ENCODE results near the gene TNFRSF11A. TPM values are rescaled to one million over a fixed set of nuclear protein-coding genes. Genes with fewer than 3 reads are reported as not detected.

Gene TNFRSF11A
- polyA plus RNA-seq, 4 donors: 15.0 to 25.4 (median 20.0) TPM

DNA sequence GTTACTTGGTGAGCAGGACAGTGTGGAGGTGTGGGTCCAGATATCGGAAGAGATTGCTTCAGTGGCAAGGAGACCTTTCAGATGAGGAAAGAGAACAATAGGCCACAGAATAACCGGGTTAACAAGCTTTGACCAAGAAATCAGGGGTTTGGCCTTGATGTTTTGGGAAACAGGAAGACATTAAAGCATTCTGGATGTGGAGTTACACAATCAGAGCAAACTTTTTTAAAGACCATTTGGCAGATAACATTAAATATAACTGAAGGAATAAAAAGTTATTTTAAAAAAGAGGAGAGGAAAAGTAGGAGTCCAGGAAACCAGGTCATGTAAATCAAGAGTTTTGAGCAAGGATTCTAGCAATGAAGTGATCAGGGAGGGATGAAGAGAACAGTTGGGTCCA, 35.7 kb downstream of the TNFRSF11A start:
- no peak overlapping the region for H3K4me3 ChIP-seq (ENCODE audit: low read depth in 1 of 3, low read length in 3 of 3)
- no peaks in the 10 kb centered on the region for H3K27me3 ChIP-seq (ENCODE audit: control insufficient read depth in 3 of 3, insufficient read depth in 3 of 3, low read length in 3 of 3)
- 65 to 76% (median 69%) methylated on average over 2 of the region's 2 CpGs for WGBS, 3 donors
- H3K9me3 ChIP-seq (ENCODE audit: control insufficient read depth in 2 of 2, insufficient read depth in 1 of 2, low read depth in 1 of 2, low read length in 1 of 2): no peaks in the 10 kb centered on the region
- DNase-seq (no peak), FAIRE-seq (no peak)
- peaks cover 0 to 9% (median 2%) of the 10 kb centered on the region in 3 donors for H3K4me1 ChIP-seq (ENCODE audit: control insufficient read depth in 3 of 3, insufficient read depth in 2 of 3, low read depth in 1 of 3, low read length in 2 of 3)
- peak overlapping the region in 2 of 3 donors; percentile 3 to 36 for H3K27ac ChIP-seq (ENCODE audit: low read depth in 1 of 3, low read length in 2 of 3)
- peaks cover 3 to 37% (median 8%) of the 10 kb centered on the region in 3 donors for H3K36me3 ChIP-seq (ENCODE audit: control insufficient read depth in 3 of 3, insufficient read depth in 2 of 3, low read depth in 1 of 3, low read length in 3 of 3)

DNA sequence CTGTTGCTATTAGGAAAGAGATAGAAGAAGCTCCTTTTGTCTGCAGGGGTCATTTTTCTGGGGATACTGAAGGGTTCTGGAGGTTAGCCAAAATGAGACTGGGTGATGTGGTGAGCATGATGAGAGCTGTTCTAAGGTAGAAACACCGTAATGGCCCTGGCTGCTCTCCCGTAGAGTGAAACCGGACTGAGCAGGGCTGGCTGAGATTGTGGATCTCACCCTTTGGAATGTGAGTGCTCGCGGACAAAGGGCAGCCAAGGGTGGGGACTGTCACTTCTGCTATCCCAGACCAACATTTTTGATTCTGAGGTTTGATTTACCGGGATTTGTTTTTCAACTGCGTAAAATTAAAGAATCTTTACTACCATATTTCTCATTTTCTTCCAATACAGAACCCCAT, 36.2 kb downstream of the TNFRSF11A start:
- H3K27ac ChIP-seq (ENCODE audit: low read depth in 1 of 3, low read length in 2 of 3): peak overlapping the region in 2 of 3 donors; percentile 3 to 36
- H3K36me3 ChIP-seq (ENCODE audit: control insufficient read depth in 3 of 3, insufficient read depth in 2 of 3, low read depth in 1 of 3, low read length in 3 of 3): peaks cover 3 to 37% (median 10%) of the 10 kb centered on the region in 3 donors
- no peak for FAIRE-seq
- no peak overlapping the region for H3K4me3 ChIP-seq (ENCODE audit: low read depth in 1 of 3, low read length in 3 of 3)
- H3K27me3 ChIP-seq (ENCODE audit: control insufficient read depth in 3 of 3, insufficient read depth in 3 of 3, low read length in 3 of 3): no peaks in the 10 kb centered on the region
- DNase-seq: peak; percentile 24 to 85
- H3K4me1 ChIP-seq (ENCODE audit: control insufficient read depth in 3 of 3, insufficient read depth in 2 of 3, low read depth in 1 of 3, low read length in 2 of 3): peaks cover 0 to 9% (median 2%) of the 10 kb centered on the region in 3 donors
- WGBS, 3 donors: 24 to 75% (median 53%) methylated on average over 7 of the region's 7 CpGs
- H3K9me3 ChIP-seq (ENCODE audit: control insufficient read depth in 2 of 2, insufficient read depth in 1 of 2, low read depth in 1 of 2, low read length in 1 of 2): no peaks in the 10 kb centered on the region

DNA sequence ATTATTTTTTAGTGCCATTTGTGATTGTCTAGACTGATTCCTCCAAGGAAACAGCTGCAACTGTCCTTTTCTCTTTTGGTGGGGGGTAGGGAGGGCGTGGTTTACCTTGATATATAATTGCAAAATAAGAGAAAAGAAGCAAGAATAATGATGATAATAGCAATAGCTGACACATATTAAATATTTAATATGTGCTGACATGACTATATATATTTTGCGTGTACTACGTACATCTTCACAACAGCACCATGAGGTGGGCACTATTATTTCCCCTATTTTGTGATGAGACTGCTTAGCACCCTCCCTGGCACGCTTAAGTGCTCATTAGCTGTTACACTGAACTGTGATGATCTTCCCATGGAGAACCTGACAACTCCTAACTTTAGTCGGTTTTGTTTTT, 39.4 kb downstream of the TNFRSF11A start:
- FAIRE-seq (no peak), DNase-seq (no peak)
- Histone ChIP-seq H3K36me3 (ENCODE audit: control insufficient read depth in 3 of 3, insufficient read depth in 2 of 3, low read depth in 1 of 3, low read length in 3 of 3) (peaks cover 3 to 43% (median 24%) of the 10 kb centered on the region in 3 donors), H3K4me1 (ENCODE audit: control insufficient read depth in 3 of 3, insufficient read depth in 2 of 3, low read depth in 1 of 3, low read length in 2 of 3) (peaks cover 0 to 9% (median 2%) of the 10 kb centered on the region in 3 donors), H3K27ac (ENCODE audit: low read depth in 1 of 3, low read length in 2 of 3) (no peak overlapping the region), H3K27me3 (ENCODE audit: control insufficient read depth in 3 of 3, insufficient read depth in 3 of 3, low read length in 3 of 3) (no peaks in the 10 kb centered on the region), H3K9me3 (ENCODE audit: control insufficient read depth in 2 of 2, insufficient read depth in 1 of 2, low read depth in 1 of 2, low read length in 1 of 2) (no peaks in the 10 kb centered on the region), H3K4me3 (ENCODE audit: low read depth in 1 of 3, low read length in 3 of 3) (no peak overlapping the region)
- WGBS, 3 donors: 82 to 96% (median 96%) methylated on average over 5 of the region's 5 CpGs

DNA sequence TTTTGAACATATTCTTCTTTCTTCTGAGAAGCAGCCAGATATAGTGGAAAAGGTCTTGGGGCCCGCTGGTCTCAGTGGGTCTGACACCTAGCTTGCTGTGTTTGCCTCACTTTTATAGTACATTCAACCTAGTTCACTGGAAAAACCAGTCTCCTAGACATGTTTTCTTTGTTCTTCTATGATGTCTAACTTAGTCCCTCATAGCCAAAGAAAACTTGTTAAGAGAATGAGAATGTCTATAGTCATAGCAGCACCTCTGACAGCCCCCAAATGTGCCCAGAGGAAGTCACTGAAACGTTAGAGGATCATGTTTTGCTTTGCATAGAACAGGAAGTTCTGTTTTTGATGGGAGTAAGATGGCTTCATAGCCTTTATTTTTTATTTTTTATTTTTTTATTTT, 40.3 kb downstream of the TNFRSF11A start:
- Histone ChIP-seq H3K4me1 (ENCODE audit: control insufficient read depth in 3 of 3, insufficient read depth in 2 of 3, low read depth in 1 of 3, low read length in 2 of 3) (peaks cover 0 to 9% (median 2%) of the 10 kb centered on the region in 3 donors), H3K27ac (ENCODE audit: low read depth in 1 of 3, low read length in 2 of 3) (no peak overlapping the region), H3K4me3 (ENCODE audit: low read depth in 1 of 3, low read length in 3 of 3) (no peak overlapping the region), H3K9me3 (ENCODE audit: control insufficient read depth in 2 of 2, insufficient read depth in 1 of 2, low read depth in 1 of 2, low read length in 1 of 2) (no peaks in the 10 kb centered on the region), H3K27me3 (ENCODE audit: control insufficient read depth in 3 of 3, insufficient read depth in 3 of 3, low read length in 3 of 3) (no peaks in the 10 kb centered on the region), H3K36me3 (ENCODE audit: control insufficient read depth in 3 of 3, insufficient read depth in 2 of 3, low read depth in 1 of 3, low read length in 3 of 3) (peaks cover 3 to 41% (median 26%) of the 10 kb centered on the region in 3 donors)
- FAIRE-seq (no peak), DNase-seq (no peak)
- 64 to 83% (median 72%) methylated on average over 2 of the region's 2 CpGs for WGBS, 3 donors

DNA sequence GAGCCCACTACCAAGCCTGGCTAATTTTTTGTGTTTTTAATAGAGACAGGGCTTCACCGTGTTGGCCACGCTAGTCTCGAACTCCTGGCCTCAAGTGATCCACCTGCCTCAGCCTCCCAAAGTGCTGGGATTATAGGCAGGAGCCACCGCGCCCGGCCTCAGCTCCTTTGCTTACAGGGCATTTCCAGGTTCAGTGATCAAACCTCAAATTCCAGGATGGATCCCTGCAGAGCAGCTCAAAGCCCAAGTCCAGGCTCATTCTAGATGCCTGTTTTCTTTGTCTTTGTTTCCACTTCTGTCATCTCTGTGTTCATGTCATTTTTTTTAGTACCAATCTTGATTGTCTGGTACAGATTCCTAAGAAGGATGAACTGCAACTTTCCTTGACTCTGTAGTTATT, 41.9 kb downstream of the TNFRSF11A start:
- H3K27ac ChIP-seq (ENCODE audit: low read depth in 1 of 3, low read length in 2 of 3): no peak overlapping the region
- H3K27me3 ChIP-seq (ENCODE audit: control insufficient read depth in 3 of 3, insufficient read depth in 3 of 3, low read length in 3 of 3): no peaks in the 10 kb centered on the region
- H3K9me3 ChIP-seq (ENCODE audit: control insufficient read depth in 2 of 2, insufficient read depth in 1 of 2, low read depth in 1 of 2, low read length in 1 of 2): no peaks in the 10 kb centered on the region
- H3K36me3 ChIP-seq (ENCODE audit: control insufficient read depth in 3 of 3, insufficient read depth in 2 of 3, low read depth in 1 of 3, low read length in 3 of 3): peaks cover 0 to 46% (median 26%) of the 10 kb centered on the region in 3 donors
- FAIRE-seq (no peak), DNase-seq (no peak)
- H3K4me3 ChIP-seq (ENCODE audit: low read depth in 1 of 3, low read length in 3 of 3): no peak overlapping the region
- WGBS, 3 donors: 95 to 99% (median 96%) methylated on average over 6 of the region's 6 CpGs
- H3K4me1 ChIP-seq (ENCODE audit: control insufficient read depth in 3 of 3, insufficient read depth in 2 of 3, low read depth in 1 of 3, low read length in 2 of 3): no peaks in the 10 kb centered on the region

DNA sequence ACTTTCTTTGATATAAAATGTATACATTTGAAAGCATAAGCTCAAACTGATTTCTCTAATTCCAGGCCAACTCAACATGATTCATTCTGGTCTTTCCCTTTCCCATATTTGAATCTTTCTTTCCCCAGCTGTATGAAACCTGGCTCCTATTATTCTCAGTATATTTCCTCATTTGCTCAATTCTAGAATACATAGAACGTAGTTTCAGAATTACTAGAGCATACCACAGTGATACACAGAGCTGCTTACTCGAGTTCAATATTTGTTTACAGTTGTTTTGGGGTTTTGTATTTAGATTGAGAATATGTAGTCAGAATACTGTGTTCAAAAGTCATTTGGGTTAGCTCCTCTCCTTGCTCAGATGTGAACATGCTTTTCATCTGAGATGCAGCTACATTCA, 43.0 kb downstream of the TNFRSF11A start:
- no peak for DNase-seq

DNA sequence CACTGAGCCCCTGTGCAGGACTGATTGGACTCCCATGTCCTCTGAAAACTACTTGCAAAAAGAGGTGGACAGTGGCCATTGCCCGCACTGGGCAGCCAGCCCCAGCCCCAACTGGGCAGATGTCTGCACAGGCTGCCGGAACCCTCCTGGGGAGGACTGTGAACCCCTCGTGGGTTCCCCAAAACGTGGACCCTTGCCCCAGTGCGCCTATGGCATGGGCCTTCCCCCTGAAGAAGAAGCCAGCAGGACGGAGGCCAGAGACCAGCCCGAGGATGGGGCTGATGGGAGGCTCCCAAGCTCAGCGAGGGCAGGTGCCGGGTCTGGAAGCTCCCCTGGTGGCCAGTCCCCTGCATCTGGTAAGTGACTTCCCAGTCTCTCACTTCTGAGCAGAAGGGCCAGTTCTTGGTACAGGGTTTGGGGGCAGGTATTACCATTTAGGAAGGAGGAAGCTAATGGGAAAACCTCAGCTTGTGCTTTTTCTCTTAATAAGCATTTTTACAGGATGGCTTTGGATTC, 44.1 kb downstream of the TNFRSF11A start:
- Histone ChIP-seq H3K27me3 (ENCODE audit: control insufficient read depth in 3 of 3, insufficient read depth in 3 of 3, low read length in 3 of 3) (no peaks in the 10 kb centered on the region), H3K9me3 (ENCODE audit: control insufficient read depth in 2 of 2, insufficient read depth in 1 of 2, low read depth in 1 of 2, low read length in 1 of 2) (no peaks in the 10 kb centered on the region), H3K4me3 (ENCODE audit: low read depth in 1 of 3, low read length in 3 of 3) (no peak overlapping the region), H3K4me1 (ENCODE audit: control insufficient read depth in 3 of 3, insufficient read depth in 2 of 3, low read depth in 1 of 3, low read length in 2 of 3) (no peaks in the 10 kb centered on the region), H3K27ac (ENCODE audit: low read depth in 1 of 3, low read length in 2 of 3) (no peak overlapping the region), H3K36me3 (ENCODE audit: control insufficient read depth in 3 of 3, insufficient read depth in 2 of 3, low read depth in 1 of 3, low read length in 3 of 3) (peaks cover 0 to 46% (median 20%) of the 10 kb centered on the region in 3 donors)
- DNase-seq (no peak), FAIRE-seq (no peak)
- 89 to 93% (median 91%) methylated on average over 9 of the region's 9 CpGs for WGBS, 3 donors

More for the DNA sequence above, 43.0 kb downstream of the TNFRSF11A start:
- no peak overlapping the region for H3K27ac ChIP-seq (ENCODE audit: low read depth in 1 of 3, low read length in 2 of 3)
- WGBS, 3 donors: 59 to 73% (median 62%) methylated on average over 2 of the region's 2 CpGs
- FAIRE-seq: no peak
- no peaks in the 10 kb centered on the region for H3K9me3 ChIP-seq (ENCODE audit: control insufficient read depth in 2 of 2, insufficient read depth in 1 of 2, low read depth in 1 of 2, low read length in 1 of 2)
- no peaks in the 10 kb centered on the region for H3K27me3 ChIP-seq (ENCODE audit: control insufficient read depth in 3 of 3, insufficient read depth in 3 of 3, low read length in 3 of 3)
- no peak overlapping the region for H3K4me3 ChIP-seq (ENCODE audit: low read depth in 1 of 3, low read length in 3 of 3)
- no peaks in the 10 kb centered on the region for H3K4me1 ChIP-seq (ENCODE audit: control insufficient read depth in 3 of 3, insufficient read depth in 2 of 3, low read depth in 1 of 3, low read length in 2 of 3)
- H3K36me3 ChIP-seq (ENCODE audit: control insufficient read depth in 3 of 3, insufficient read depth in 2 of 3, low read depth in 1 of 3, low read length in 3 of 3): peaks cover 0 to 45% (median 24%) of the 10 kb centered on the region in 3 donors

DNA sequence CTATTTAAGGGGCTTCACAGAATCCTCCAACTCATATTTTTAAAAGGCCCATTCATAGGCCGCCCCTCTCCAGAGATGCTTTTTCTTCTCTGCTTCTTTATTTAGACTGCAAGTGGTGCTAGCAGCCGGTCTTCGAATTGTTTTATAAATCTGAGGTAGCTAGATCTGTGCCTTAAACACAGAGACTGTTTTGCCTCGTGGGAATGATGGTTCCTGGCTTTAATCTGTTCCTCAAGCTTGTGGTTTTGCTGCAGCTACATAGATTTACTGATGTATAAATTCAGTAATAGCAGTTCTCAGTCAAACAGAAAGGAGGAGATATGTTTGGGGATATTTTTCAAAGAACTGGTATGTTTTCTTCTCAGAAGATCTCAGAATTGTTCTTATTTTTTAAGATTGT, 45.3 kb downstream of the TNFRSF11A start:
- no peaks in the 10 kb centered on the region for H3K4me1 ChIP-seq (ENCODE audit: control insufficient read depth in 3 of 3, insufficient read depth in 2 of 3, low read depth in 1 of 3, low read length in 2 of 3)
- FAIRE-seq (no peak), DNase-seq (no peak)

DNA sequence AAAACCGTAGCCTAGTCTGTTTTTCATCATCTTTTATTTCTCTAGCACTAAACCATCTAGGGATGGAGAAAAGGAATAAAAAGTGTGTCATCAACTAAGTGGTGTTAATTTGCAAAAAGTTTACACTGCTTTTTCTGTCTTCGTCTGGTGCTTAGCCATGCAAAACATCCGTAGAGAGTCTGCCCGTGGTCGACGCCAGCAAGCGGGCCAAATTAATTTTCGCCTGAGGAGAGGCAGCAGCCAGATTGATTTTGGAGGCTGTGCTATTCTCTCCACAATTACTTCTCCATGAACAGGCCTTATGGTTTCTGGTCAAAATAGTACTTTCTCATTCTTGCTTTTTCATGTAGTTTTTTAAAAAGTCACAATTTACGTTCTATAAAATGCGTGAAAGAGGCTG, 46.3 kb downstream of the TNFRSF11A start:
- Histone ChIP-seq H3K27me3 (ENCODE audit: control insufficient read depth in 3 of 3, insufficient read depth in 3 of 3, low read length in 3 of 3) (no peaks in the 10 kb centered on the region), H3K9me3 (ENCODE audit: control insufficient read depth in 2 of 2, insufficient read depth in 1 of 2, low read depth in 1 of 2, low read length in 1 of 2) (no peaks in the 10 kb centered on the region), H3K4me1 (ENCODE audit: control insufficient read depth in 3 of 3, insufficient read depth in 2 of 3, low read depth in 1 of 3, low read length in 2 of 3) (no peaks in the 10 kb centered on the region), H3K4me3 (ENCODE audit: low read depth in 1 of 3, low read length in 3 of 3) (no peak overlapping the region), H3K36me3 (ENCODE audit: control insufficient read depth in 3 of 3, insufficient read depth in 2 of 3, low read depth in 1 of 3, low read length in 3 of 3) (peaks cover 0 to 52% (median 18%) of the 10 kb centered on the region in 3 donors), H3K27ac (ENCODE audit: low read depth in 1 of 3, low read length in 2 of 3) (no peak overlapping the region)
- no peak for DNase-seq
- FAIRE-seq: no peak
- WGBS, 3 donors: 83 to 93% (median 93%) methylated on average over 10 of the region's 10 CpGs

More for the DNA sequence above, 45.3 kb downstream of the TNFRSF11A start:
- Histone ChIP-seq H3K27me3 (ENCODE audit: control insufficient read depth in 3 of 3, insufficient read depth in 3 of 3, low read length in 3 of 3) (no peaks in the 10 kb centered on the region), H3K9me3 (ENCODE audit: control insufficient read depth in 2 of 2, insufficient read depth in 1 of 2, low read depth in 1 of 2, low read length in 1 of 2) (no peaks in the 10 kb centered on the region), H3K4me3 (ENCODE audit: low read depth in 1 of 3, low read length in 3 of 3) (no peak overlapping the region), H3K36me3 (ENCODE audit: control insufficient read depth in 3 of 3, insufficient read depth in 2 of 3, low read depth in 1 of 3, low read length in 3 of 3) (peaks cover 0 to 42% (median 20%) of the 10 kb centered on the region in 3 donors), H3K27ac (ENCODE audit: low read depth in 1 of 3, low read length in 2 of 3) (no peak overlapping the region)
- WGBS, 3 donors: 69 to 87% (median 78%) methylated on average over 4 of the region's 4 CpGs

Measured in small intestine (tissue), 7 donors.